Panc1 (cell line): Measurements from ENCODE around the gene MSTO1. TPM values are rescaled to one million over a fixed set of nuclear protein-coding genes. Genes with fewer than 3 reads are reported as not detected.
A peak's percentile ranks its signal among the peaks of the same experiment; 100 is the strongest.

Source experiments
- ATAC-seq: fragments of 200-7000 bp; cut with Tn5 transposase; 2 replicates; pipeline ENCODE4 v1.9.1; 2020; ENCODE audit warnings: mild to moderate bottlenecking, moderate library complexity
- BruUV-seq: library from RNA; stranded (reverse); fragments of 400-500 nt; replicated peaks from 2 replicates; lab custom pipeline; 2021; lab: Mats Ljungman, UMichigan
- CTCF ChIA-PET: fragments of 300-600 bp; sonication (Branson Sonifier 250); formaldehyde crosslinking; loops from one replicate; lab custom pipeline; 2022; ENCODE audit warnings: antibody characterized with exemption; lab: Charles Lee
- POLR2A ChIA-PET: fragments of 300-600 bp; sonication (Branson Sonifier 250); formaldehyde crosslinking; loops from one replicate; lab custom pipeline; 2022; ENCODE audit warnings: antibody characterized with exemption; lab: Charles Lee
- DNase-seq: peaks from one replicate; pipeline ENCODE4 v3.0.0-alpha.2; 2010; ENCODE audit warnings: low read depth, low spot score
- H3K27ac ChIP-seq: 2 replicates; pipeline ENCODE4 v1.5.1; 2011; ENCODE audit warnings: mild to moderate bottlenecking, low read length, inconsistent platforms
- H3K27me3 ChIP-seq: fragments of 200-500 bp; sonication (Bioruptor generic); 2 replicates; pipeline ENCODE4 v1.6.0; 2014; ENCODE audit warnings: low read length, inconsistent platforms; ENCODE audit not compliant: control insufficient read depth, insufficient read depth
- H3K36me3 ChIP-seq: fragments of 200-500 bp; sonication (Bioruptor generic); 2 replicates; pipeline ENCODE4 v1.5.1; 2014; ENCODE audit warnings: inconsistent platforms, mild to moderate bottlenecking, low read length, moderate library complexity; ENCODE audit not compliant: control insufficient read depth, insufficient read depth
- H3K4me1 ChIP-seq: 2 replicates; pipeline ENCODE4 v1.5.1; 2011; ENCODE audit warnings: inconsistent platforms, mild to moderate bottlenecking, low read length, moderate library complexity; ENCODE audit not compliant: control insufficient read depth, insufficient read depth
- H3K4me3 ChIP-seq, 2 experiments: 2 replicates each; pipeline ENCODE4 v1.5.1; 2011 to 2012; ENCODE audit warnings: low read depth in 2 of 2, low read length in 2 of 2, mild to moderate bottlenecking in 2 of 2, inconsistent platforms in 1 of 2, moderate library complexity in 1 of 2
- H3K9me3 ChIP-seq: fragments of 200-500 bp; sonication (Bioruptor generic); 2 replicates; pipeline ENCODE4 v1.5.1; 2014; ENCODE audit warnings: low read depth, mild to moderate bottlenecking, inconsistent platforms, low read length, moderate library complexity; ENCODE audit not compliant: control insufficient read depth, insufficient read depth
- CTCF ChIP-seq: fragments of 450-650 bp; IDR thresholded peaks from 2 replicates; pipeline ENCODE4 v1.5.1; 2017; ENCODE audit warnings: mild to moderate bottlenecking
- POLR2AphosphoS5 ChIP-seq: IDR thresholded peaks from 2 replicates; pipeline ENCODE4 v1.6.1; 2012; ENCODE audit warnings: mild to moderate bottlenecking, low read depth, low read length, moderate library complexity
- REST ChIP-seq, 2 experiments: IDR thresholded peaks; 2 replicates each; pipeline ENCODE4 v1.6.1; 2011 to 2012; ENCODE audit warnings: low read depth in 2 of 2, control low read depth in 1 of 2, low read length in 1 of 2, mild to moderate bottlenecking in 1 of 2, moderate library complexity in 1 of 2; ENCODE audit not compliant: insufficient read depth in 1 of 2
- SIN3A ChIP-seq: IDR thresholded peaks from 2 replicates; pipeline ENCODE4 v1.6.1; 2012; ENCODE audit warnings: low read depth, mild to moderate bottlenecking, low read length, moderate library complexity, borderline replicate concordance; ENCODE audit not compliant: insufficient read depth
- TCF7L2 ChIP-seq: IDR thresholded peaks from 2 replicates; pipeline ENCODE4 v1.6.1; 2011; ENCODE audit warnings: mild to moderate bottlenecking, low read depth, low read length, inconsistent platforms
- in situ Hi-C: cut with HindIII; loops from 2 replicates; pipeline ENCODE4 v1.10.0; 2016; ENCODE audit warnings: low sequenced_read_pairs, low pct_unique_long_range_greater_than_20kb
- intact Hi-C: fragments of 100-400 bp; cut with micrococcal nuclease; formaldehyde crosslinking; loops from one replicate; pipeline ENCODE4 v1.10.0; 2022; ENCODE audit not compliant: unreplicated experiment
- total RNA-seq: library from RNA; stranded (reverse); gene quantifications from one replicate; pipeline ENCODE4 v1.2.1, GENCODE V29; 2021; ENCODE audit not compliant: unreplicated experiment

MSTO1 gene
- total RNA-seq, 1 experiment from 2014 or later = 60.9 TPM

- ATAC-seq (no peak), DNase-seq (no peak)
- ChIA-PET CTCF (no interaction called here), POLR2A (interaction anchor here (0.6 kb wide), 1 partner anchor 89 kb away, joined by 4 read pairs; no protein-coding TSS in a partner anchor)
- in situ Hi-C loops = no loop called here
- no peak overlapping the region for H3K27ac ChIP-seq
- no peaks in the 10 kb centered on the region for H3K36me3 ChIP-seq
- intact Hi-C loops = no loop called here
- H3K4me1 ChIP-seq = peaks cover 11% of the 10 kb centered on the region; the same call in 1 of the 2 replicates
- no TSS peak for BruUV-seq
- TF ChIP-seq POLR2AphosphoS5 (no peak), SIN3A (no peak), TCF7L2 (no peak), REST (IDR thresholded peaks at IDR 0.05; ENCODE audit: insufficient read depth in 1 of 2, low read depth in 2 of 2, low read length in 1 of 2) (no peak), CTCF (no peak)
- H3K27me3 ChIP-seq = no peaks in the 10 kb centered on the region
- H3K9me3 ChIP-seq = peaks cover 17% of the 10 kb centered on the region; the same call in 1 of the 2 replicates
- H3K4me3 ChIP-seq = no peak overlapping the region
Observed at GRCh38 chr1:155643230-155643629, 33.2 kb downstream of the MSTO1 start.

- H3K9me3 ChIP-seq = peaks cover 20% of the 10 kb centered on the region; the same call in 1 of the 2 replicates
- no TSS peak for BruUV-seq
- peaks cover 16% of the 10 kb centered on the region for H3K4me1 ChIP-seq
- no peak overlapping the region for H3K4me3 ChIP-seq
- in situ Hi-C loops (no loop called here), intact Hi-C loops (no loop called here)
- no peak for ATAC-seq
- ChIA-PET POLR2A (no interaction called here), CTCF (interaction anchor here (0.6 kb wide), 1 partner anchor 57 kb away, joined by 3 read pairs; no protein-coding TSS in a partner anchor)
- H3K36me3 ChIP-seq = no peaks in the 10 kb centered on the region
- no peaks in the 10 kb centered on the region for H3K27me3 ChIP-seq
- H3K27ac ChIP-seq = peak overlapping the region; percentile 13; the same call in 1 of the 2 replicates
- DNase-seq = no peak
- TF ChIP-seq POLR2AphosphoS5 = no peak
- TF ChIP-seq REST (IDR thresholded peaks at IDR 0.05; ENCODE audit: insufficient read depth in 1 of 2, low read depth in 2 of 2, low read length in 1 of 2) = no peak
- TF ChIP-seq SIN3A = no peak
- no peak for TF ChIP-seq TCF7L2
- TF ChIP-seq CTCF = no peak
Observed at GRCh38 chr1:155645034-155645598, 35.1 kb downstream of the MSTO1 start.
